HEK293 (cell line): ENCODE measurements around the gene MIB2.

ENCODE experiments used
- KLF10 ChIP-seq: fragments of 450-650 bp; IDR thresholded peaks from 2 replicates; pipeline ENCODE4 v1.5.1; 2018; ENCODE audit warnings: missing biosample characterization, mild to moderate bottlenecking, missing genetic modification characterization
- PRDM4 ChIP-seq: fragments of 450-650 bp; formaldehyde crosslinking; IDR thresholded peaks from 2 replicates; pipeline ENCODE4 v1.5.1; 2017; ENCODE audit warnings: missing biosample characterization, missing genetic modification characterization
- SCRT1 ChIP-seq: fragments of 450-650 bp; formaldehyde crosslinking; IDR thresholded peaks from 2 replicates; pipeline ENCODE4 v1.5.1; 2016; ENCODE audit warnings: missing biosample characterization, missing genetic modification characterization, borderline replicate concordance
- SETDB1 ChIP-seq: IDR thresholded peaks from one replicate; pipeline ENCODE4 v1.6.1; 2017; ENCODE audit warnings: mild to moderate bottlenecking, low read length, moderate library complexity, mixed read lengths; ENCODE audit not compliant: insufficient read length
- TCF7L2 ChIP-seq: IDR thresholded peaks from 2 replicates; pipeline ENCODE4 v1.6.1; 2011; ENCODE audit warnings: low read depth, mild to moderate bottlenecking, inconsistent platforms, low read length, moderate library complexity, borderline replicate concordance
- TRIM28 ChIP-seq: IDR thresholded peaks from 2 replicates; pipeline ENCODE4 v1.6.1; 2011; ENCODE audit warnings: low read length, control low read depth, borderline replicate concordance
- TSHZ1 ChIP-seq: fragments of 450-650 bp; formaldehyde crosslinking; IDR thresholded peaks from 2 replicates; pipeline ENCODE4 v1.5.1; 2016; ENCODE audit warnings: missing biosample characterization, missing genetic modification characterization, borderline replicate concordance
- YY2 ChIP-seq: fragments of 450-650 bp; formaldehyde crosslinking; IDR thresholded peaks from 2 replicates; pipeline ENCODE4 v1.5.1; 2016; ENCODE audit warnings: missing biosample characterization, missing genetic modification characterization
- ZBTB10 ChIP-seq: fragments of 450-650 bp; formaldehyde crosslinking; IDR thresholded peaks from 2 replicates; pipeline ENCODE4 v1.5.1; 2016; ENCODE audit warnings: missing biosample characterization, missing genetic modification characterization
- ZBTB20 ChIP-seq: fragments of 450-650 bp; formaldehyde crosslinking; IDR thresholded peaks from 2 replicates; pipeline ENCODE4 v1.5.1; 2016; ENCODE audit warnings: missing biosample characterization, missing genetic modification characterization
- ZBTB8A ChIP-seq: fragments of 450-650 bp; formaldehyde crosslinking; IDR thresholded peaks from 2 replicates; pipeline ENCODE4 v1.5.1; 2016; ENCODE audit warnings: missing biosample characterization, missing genetic modification characterization
- ZFP69B ChIP-seq: fragments of 450-650 bp; formaldehyde crosslinking; IDR thresholded peaks from 2 replicates; pipeline ENCODE4 v1.5.1; 2016; ENCODE audit warnings: missing biosample characterization, missing genetic modification characterization
- ZNF10 ChIP-seq: fragments of 450-650 bp; formaldehyde crosslinking; IDR thresholded peaks from 2 replicates; pipeline ENCODE4 v1.5.1; 2017; ENCODE audit warnings: missing biosample characterization, missing genetic modification characterization
- ZNF146 ChIP-seq: fragments of 450-650 bp; formaldehyde crosslinking; IDR thresholded peaks from 2 replicates; pipeline ENCODE4 v1.5.1; 2016; ENCODE audit warnings: missing biosample characterization, missing genetic modification characterization
- ZNF174 ChIP-seq: fragments of 450-650 bp; formaldehyde crosslinking; IDR thresholded peaks from 2 replicates; pipeline ENCODE4 v1.5.0; 2017; ENCODE audit warnings: missing biosample characterization, mild to moderate bottlenecking, missing genetic modification characterization
- ZNF184 ChIP-seq: fragments of 450-650 bp; IDR thresholded peaks from 2 replicates; pipeline ENCODE4 v1.5.1; 2018; ENCODE audit warnings: missing biosample characterization, mild to moderate bottlenecking, missing genetic modification characterization
- ZNF202 ChIP-seq: fragments of 450-650 bp; formaldehyde crosslinking; IDR thresholded peaks from 2 replicates; pipeline ENCODE4 v1.5.1; 2016; ENCODE audit warnings: missing biosample characterization, missing genetic modification characterization, borderline replicate concordance
- ZNF223 ChIP-seq: fragments of 450-650 bp; formaldehyde crosslinking; IDR thresholded peaks from 2 replicates; pipeline ENCODE4 v1.5.1; 2016; ENCODE audit warnings: missing biosample characterization, missing genetic modification characterization
- ZNF292 ChIP-seq: fragments of 450-650 bp; formaldehyde crosslinking; IDR thresholded peaks from 2 replicates; pipeline ENCODE4 v1.5.1; 2016; ENCODE audit warnings: low read depth, missing biosample characterization, missing genetic modification characterization, borderline replicate concordance
- ZNF366 ChIP-seq: fragments of 450-650 bp; formaldehyde crosslinking; conservative IDR thresholded peaks from 2 replicates; pipeline ENCODE4 v1.5.1; 2016; ENCODE audit warnings: missing biosample characterization, missing genetic modification characterization
- ZNF423 ChIP-seq: fragments of 450-650 bp; formaldehyde crosslinking; IDR thresholded peaks from 2 replicates; pipeline ENCODE4 v1.5.1; 2016; ENCODE audit warnings: missing biosample characterization, missing genetic modification characterization
- ZNF48 ChIP-seq: fragments of 450-650 bp; formaldehyde crosslinking; IDR thresholded peaks from 2 replicates; pipeline ENCODE4 v1.5.1; 2016; ENCODE audit warnings: missing biosample characterization, missing genetic modification characterization
- ZNF521 ChIP-seq: fragments of 450-650 bp; formaldehyde crosslinking; IDR thresholded peaks from 2 replicates; pipeline ENCODE4 v1.5.1; 2017; ENCODE audit warnings: missing biosample characterization, mild to moderate bottlenecking, missing genetic modification characterization
- ZNF530 ChIP-seq: fragments of 450-650 bp; formaldehyde crosslinking; IDR thresholded peaks from 2 replicates; pipeline ENCODE4 v1.5.1; 2016; ENCODE audit warnings: low read depth, missing biosample characterization, missing genetic modification characterization
- ZNF585B ChIP-seq: fragments of 450-650 bp; formaldehyde crosslinking; IDR thresholded peaks from 2 replicates; pipeline ENCODE4 v1.5.1; 2016; ENCODE audit warnings: missing biosample characterization, missing genetic modification characterization
- ZNF600 ChIP-seq: fragments of 450-650 bp; formaldehyde crosslinking; IDR thresholded peaks from 2 replicates; pipeline ENCODE4 v1.5.1; 2016; ENCODE audit warnings: missing biosample characterization, missing genetic modification characterization
- ZNF610 ChIP-seq: fragments of 450-650 bp; formaldehyde crosslinking; IDR thresholded peaks from 2 replicates; pipeline ENCODE4 v1.5.1; 2016; ENCODE audit warnings: missing biosample characterization, missing genetic modification characterization, borderline replicate concordance
- ZNF624 ChIP-seq: fragments of 450-650 bp; formaldehyde crosslinking; IDR thresholded peaks from 2 replicates; pipeline ENCODE4 v1.5.1; 2017; ENCODE audit warnings: missing biosample characterization, missing genetic modification characterization
- ZNF670 ChIP-seq: fragments of 450-650 bp; formaldehyde crosslinking; IDR thresholded peaks from 2 replicates; pipeline ENCODE4 v1.5.1; 2016; ENCODE audit warnings: missing biosample characterization, missing genetic modification characterization, low read depth
- ZNF701 ChIP-seq: fragments of 450-650 bp; formaldehyde crosslinking; IDR thresholded peaks from 2 replicates; pipeline ENCODE4 v1.5.1; 2016; ENCODE audit warnings: missing biosample characterization, missing genetic modification characterization
- ZNF704 ChIP-seq: fragments of 450-650 bp; formaldehyde crosslinking; IDR thresholded peaks from 2 replicates; pipeline ENCODE4 v1.5.1; 2016; ENCODE audit warnings: missing biosample characterization, missing genetic modification characterization

MIB2 gene

GRCh38 chr1:1574721-1575537, 40.4 kb upstream of the MIB2 start, which contains the start of gene SSU72 (continued):
- TF ChIP-seq ZNF624 (tag by site-specific recombination) (no peak), PRDM4 (tag by site-specific recombination) (no peak), ZNF366 (tag by site-specific recombination) (no peak), ZFP69B (tag by site-specific recombination) (peak; percentile 63), ZNF48 (no peak), ZNF184 (tag by site-specific recombination) (no peak), ZNF670 (no peak), ZNF174 (tag by site-specific recombination) (no peak), ZBTB20 (tag by site-specific recombination) (peak; percentile 35; the same call in 1 of the 2 replicates), ZNF530 (tag by site-specific recombination) (no peak), KLF10 (0 out of 2 replicates have a peak, but pooled peaks have one; percentile 37), ZNF585B (tag by site-specific recombination) (no peak), ZNF704 (tag by site-specific recombination) (no peak), SETDB1 (peak; percentile 23), ZNF202 (tag by site-specific recombination) (no peak), ZNF600 (tag by site-specific recombination) (peak; percentile 44), ZNF146 (tag by site-specific recombination) (peak; percentile 34), ZNF610 (0 out of 2 replicates have a peak, but pooled peaks have one; percentile 56), TRIM28 (no peak), ZBTB8A (tag by site-specific recombination) (0 out of 2 replicates have a peak, but pooled peaks have one; percentile 14), ZNF223 (no peak), ZNF423 (tag by site-specific recombination) (no peak), ZNF521 (tag by site-specific recombination) (no peak), TSHZ1 (no peak), ZNF10 (tag by site-specific recombination) (0 out of 2 replicates have a peak, but pooled peaks have one; percentile 25), TCF7L2 (no peak), ZNF292 (tag by site-specific recombination) (no peak), SCRT1 (tag by site-specific recombination) (no peak), ZBTB10 (tag by site-specific recombination) (0 out of 2 replicates have a peak, but pooled peaks have one; percentile 25), YY2 (tag by site-specific recombination) (no peak), ZNF701 (tag by site-specific recombination) (no peak)
